Fibroblast of upper back skin (primary cell): ENCODE results near the gene ERN1.
"Not testable (repeated sequence)": the region's sequence is repeated elsewhere in the genome, so short reads cannot be mapped to it uniquely, and the experiment has no call there.

ENCODE experiments used
- DNase-seq: peaks from one replicate; pipeline ENCODE4 v3.0.0-alpha.2; 2013

Gene ERN1

GRCh38 chr17:64129765-64130558, at the start of gene ERN1:
ERN1 (minus strand) TSS chr17:64130144; CDS start chr17:64130029, 115 bp downstream.
- peak; percentile 92 for DNase-seq

DNA sequence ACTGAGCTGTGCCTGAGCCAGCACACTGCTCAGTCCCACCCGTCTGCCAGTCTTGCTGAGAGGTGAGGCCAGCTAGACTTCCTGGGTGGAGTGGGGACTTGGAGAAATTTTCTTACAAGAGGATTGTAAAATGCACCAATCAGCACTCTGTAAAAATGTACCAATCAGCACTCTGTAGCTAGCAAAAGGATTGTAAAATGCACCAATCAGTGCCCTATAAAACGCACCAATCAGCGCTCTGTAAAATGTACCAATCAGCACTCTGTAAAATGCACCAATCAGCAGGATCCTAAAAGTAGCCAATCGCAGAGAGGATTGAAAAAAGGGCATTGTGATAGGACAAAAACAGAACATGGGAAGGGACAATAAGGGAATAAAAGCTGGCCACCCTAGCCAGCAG, 49.1 kb upstream of the ERN1 start:
- not testable (repeated sequence) for DNase-seq

DNA sequence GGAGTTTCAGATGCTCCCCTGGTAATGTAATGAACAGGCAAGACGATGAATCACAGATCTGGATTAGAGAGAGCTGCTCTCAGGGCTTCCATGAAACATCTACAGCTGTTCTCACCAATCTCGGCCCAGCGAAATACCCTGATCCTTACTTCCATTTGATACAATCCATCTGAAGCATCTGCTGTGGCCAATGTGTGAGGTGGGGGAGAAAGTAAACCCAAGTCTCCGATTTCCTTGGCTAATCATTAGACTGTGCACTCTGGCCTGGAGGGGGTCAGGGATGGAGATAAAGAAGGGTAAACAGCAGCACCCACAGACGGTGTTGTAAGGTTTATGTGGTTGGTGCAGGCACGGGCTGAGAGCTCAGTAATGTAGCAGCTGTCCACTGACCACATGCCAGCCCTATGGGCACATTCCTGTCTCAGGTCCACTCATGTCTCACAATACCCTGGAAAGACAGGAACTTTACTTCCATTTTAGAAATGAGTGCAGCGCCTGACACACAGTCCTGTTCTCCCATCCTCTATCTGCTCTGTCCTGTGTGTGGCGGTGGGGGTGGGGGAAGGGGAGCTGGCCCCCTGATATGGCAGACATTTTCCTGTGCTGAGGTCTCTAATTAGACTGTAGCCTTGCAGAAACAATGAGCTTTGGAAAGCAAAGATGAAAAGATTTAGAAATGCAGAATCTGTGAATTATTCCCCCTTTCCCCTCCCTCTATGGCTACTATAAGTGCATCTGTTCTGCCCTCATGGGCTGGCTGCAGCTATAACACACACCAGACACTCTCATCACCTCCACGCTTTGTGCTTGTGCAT, 48.3 kb upstream of the ERN1 start:
- DNase-seq = peak; percentile 37

- DNase-seq = no peak
Observed at GRCh38 chr17:64177311-64178010, 47.5 kb upstream of the ERN1 start.

GRCh38 chr17:64176556-64176955, 46.6 kb upstream of the ERN1 start:
- DNase-seq = no peak

DNA sequence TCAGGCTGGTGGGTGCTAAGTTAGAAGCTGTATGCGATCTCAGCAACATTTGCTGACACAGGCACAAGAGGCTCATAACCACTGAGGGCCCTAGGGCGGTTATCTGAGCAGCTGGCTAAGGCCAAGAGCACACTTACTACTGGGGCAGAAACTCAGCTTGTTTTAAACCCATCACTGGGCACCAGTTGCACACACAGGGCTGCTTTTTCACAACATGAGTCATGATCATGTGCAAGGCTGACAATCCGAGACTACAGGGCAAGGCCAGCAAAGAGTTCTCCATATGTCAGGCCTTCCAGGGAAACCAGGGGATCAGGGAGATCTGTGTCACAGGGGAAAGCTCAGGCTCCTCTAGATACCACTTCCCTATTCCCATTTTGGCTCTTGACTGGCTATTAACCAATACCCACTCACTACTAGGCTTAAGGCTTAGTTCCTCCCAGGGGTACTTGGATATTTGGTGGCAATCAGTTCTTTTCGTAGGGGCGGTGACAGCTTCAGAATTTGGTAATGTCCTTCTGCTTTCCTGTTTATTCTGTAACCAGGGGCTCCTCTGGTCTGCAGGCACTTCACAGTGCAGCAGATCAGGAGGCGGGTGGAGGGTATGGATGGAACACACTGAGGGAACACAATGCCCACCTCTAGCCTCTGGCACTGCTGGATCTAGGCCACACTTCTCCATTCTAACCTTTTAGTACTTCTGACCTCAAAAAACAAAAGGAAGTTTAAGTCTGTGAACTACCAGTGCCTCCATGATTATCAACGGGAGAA, 44.9 kb upstream of the ERN1 start:
- DNase-seq = peak; percentile 24

DNA sequence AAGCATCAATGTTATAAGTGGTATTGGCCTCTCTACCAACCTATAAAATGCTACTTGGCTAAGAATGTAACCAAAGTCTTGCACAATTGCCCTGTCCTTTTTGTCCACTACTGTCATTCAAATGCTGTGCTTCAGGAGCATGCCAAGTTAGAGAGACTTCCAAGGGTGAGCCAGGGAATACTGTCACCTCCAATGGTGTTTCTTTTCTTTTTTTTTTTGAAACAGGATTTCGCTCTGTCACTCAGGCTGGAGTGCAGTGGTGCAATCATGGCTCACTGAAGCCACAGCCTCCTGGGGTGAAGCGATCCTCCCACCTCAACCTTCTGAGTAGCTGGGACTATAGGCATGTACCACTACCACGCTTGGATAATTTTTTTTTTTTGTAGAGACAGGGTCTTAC, 43.7 kb upstream of the ERN1 start:
- no peak for DNase-seq

DNA sequence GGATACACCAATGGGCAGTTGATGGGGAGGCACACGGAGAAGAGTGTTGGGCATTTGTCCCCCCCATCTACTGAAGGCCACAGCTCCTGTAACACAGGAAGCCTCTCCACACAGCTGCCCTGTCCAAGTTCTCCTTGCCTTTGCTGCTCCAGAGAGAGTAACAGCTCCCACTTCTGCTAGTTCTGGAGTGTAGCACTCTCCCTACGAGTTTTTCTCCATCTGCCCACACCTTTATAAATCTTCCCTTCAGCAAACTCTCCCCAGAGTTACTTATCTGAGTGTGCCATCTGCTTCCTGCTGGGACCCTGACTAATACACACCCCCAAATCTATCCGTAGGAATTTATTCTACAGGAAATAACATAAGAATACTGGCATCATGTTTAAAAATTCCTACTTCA, 42.6 kb upstream of the ERN1 start:
- DNase-seq = no peak

- DNase-seq = no peak
Observed at GRCh38 chr17:64171041-64171440, 41.1 kb upstream of the ERN1 start.

- no peak for DNase-seq
Observed at GRCh38 chr17:64170286-64170685, 40.3 kb upstream of the ERN1 start.

DNA sequence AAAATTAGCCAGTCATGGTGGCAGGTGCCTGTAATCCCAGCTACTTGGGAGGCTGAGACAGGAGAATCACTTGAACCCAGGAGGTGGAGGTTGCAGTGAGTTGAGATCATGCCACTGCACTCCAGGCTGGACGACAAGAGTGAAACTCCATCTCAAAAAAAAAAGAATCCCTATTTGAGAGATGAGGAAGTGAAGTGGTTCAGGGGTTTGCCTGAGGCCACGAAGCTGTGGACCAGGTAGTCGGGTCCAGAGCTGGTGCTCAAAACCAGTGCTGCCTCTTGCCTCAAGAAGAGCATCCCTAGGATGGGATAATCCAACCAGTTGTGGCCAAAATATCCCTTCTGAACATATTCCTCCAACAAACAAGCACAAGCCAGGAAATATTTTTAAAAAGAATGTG, 37.7 kb upstream of the ERN1 start:
- DNase-seq = not testable (repeated sequence)

DNA sequence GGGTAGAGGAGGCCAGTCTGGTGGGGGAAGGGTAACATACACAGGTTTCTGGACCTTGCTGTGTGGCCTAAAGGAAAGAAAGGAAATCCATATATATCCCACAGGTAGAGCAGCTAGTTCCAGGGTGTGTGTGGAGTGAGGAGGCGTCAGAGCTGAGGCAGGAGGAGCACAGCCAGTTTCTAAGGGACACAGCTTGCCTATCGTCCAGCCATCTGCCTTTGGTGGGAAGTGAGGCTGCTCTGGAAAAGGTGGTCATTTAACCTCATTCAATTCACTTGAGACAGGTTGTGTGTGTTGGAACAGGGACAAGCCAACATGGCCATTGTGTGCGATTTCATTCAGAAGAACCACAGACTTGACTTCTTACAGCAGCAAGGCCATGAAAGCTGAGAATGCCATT, 36.9 kb upstream of the ERN1 start:
- DNase-seq = no peak

DNA sequence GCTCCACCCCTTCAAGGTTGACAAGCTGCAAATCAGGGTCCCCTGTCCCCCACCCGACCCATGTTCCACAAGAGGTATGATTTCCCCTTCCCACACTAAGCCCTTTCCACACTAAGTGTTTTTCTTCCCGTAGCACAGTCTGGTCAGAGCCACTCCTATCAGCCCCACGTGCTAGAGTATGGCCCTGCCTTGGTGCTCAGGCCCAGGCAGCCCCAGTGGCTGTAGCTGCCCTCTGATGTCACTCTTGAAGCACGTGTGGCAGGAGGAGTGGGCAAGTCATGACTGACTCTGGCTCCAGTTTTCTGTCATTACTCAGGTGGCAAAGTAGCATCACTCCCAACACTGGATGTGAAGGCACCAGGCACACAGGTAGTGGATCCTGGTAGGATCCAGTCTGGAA, 35.4 kb upstream of the ERN1 start:
- DNase-seq = no peak

GRCh38 chr17:64164596-64165285, 34.8 kb upstream of the ERN1 start:
- DNase-seq = no peak

DNA sequence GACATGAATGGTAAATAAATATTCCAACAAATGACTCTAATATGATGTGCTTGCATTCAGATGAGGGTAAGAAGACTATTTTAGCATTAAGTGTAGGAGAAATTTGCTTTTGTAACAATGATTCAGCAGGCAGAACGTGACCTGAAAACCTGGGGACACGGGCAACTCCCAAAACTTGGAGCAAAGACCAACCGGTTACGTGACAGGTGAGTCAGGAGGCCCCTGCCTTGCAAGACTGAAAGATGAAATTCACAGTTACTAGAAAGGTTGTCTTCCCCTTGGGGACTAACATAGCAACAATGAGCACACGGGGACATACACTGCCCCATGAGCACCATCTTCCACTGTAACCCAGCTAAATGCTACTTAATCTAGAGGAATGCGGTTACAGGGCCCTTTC, 33.5 kb upstream of the ERN1 start:
- DNase-seq = no peak

GRCh38 chr17:64162554-64162953, 32.6 kb upstream of the ERN1 start:
- no peak for DNase-seq

- DNase-seq = no peak
Observed at GRCh38 chr17:64161380-64162176, 31.6 kb upstream of the ERN1 start.

DNA sequence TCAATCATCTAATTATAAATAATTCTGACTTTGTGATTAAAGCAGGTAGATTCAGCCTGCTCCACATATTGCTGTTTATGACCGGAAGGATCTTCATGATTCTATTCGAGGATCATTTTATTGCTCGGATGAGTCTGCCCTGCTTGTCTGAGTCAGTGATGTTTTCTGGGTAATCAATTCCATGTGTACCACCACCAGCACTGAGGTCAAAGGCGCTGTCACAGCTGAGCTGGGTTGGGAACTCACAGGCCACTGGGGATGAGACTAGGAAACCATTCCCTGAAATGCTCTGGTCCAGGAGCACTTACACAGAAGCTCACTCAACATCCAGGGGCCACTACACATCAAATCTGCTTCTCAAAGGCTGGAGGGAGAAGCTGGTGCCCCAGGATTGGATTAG, 30.4 kb upstream of the ERN1 start:
- peak; percentile 52 for DNase-seq

DNA sequence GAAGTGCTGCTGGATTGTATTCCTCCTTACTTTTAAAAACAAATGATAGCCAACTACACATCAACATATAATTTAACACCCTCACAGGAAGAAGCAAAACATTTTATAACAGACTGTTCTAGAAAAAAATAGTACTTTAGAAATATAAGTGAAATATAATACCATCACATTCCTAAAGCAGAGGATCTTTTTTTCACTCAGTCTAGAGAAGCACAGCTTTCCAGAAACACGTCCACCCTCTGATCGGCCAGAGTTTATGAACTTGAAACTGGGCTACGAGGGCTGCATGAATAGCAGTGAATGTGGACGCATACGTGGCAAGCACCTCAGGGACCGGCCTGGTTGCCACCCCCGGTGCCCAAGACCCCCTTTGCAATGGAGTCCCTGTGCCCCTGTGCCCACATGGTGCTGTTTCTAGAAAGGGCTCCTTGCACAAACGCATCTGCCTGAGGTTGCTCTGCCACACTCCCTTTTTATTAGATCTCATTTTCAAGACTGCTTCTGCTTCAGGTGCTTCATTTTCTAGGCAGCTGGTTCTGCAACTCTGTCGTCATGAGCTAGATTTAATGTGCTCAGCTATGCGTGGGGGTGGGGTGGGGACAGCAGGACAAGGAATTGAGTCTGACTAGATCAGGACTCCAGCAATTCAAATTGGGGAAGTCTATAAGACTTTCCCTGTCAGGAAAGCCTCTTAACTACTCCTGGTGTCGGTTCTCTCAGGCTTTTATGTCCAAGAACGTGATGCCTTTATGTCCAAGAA, 29.1 kb upstream of the ERN1 start:
- no peak for DNase-seq

DNA sequence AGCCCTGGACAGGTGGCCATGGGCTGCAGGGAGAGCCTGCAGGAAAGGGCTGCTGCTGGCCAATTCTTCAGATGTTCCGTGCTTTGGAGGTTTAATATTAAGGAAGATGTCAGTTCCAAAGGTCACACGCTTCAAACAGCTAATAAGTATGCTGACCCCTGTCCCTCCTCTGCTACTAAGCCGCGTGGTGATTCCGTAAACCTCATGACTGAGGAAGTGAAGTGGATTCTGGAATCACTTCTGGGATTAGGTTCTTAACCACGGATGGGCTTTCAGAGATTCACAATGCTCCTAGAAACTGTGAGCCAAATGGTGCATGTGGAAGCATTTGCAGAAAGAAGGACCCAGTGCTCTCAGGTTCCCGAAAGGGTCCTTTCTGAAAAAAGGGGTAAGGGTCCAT, 28.5 kb upstream of the ERN1 start:
- DNase-seq = no peak
